ENCODE data around the gene NR2F1-AS1. TPM values are rescaled to one million over a fixed set of nuclear protein-coding genes. Genes with fewer than 3 reads are reported as not detected.

Gene NR2F1-AS1
- total RNA-seq, 4 donors from 2014 or later, result 6.0 to 48.1 (median 14.4) TPM

GRCh38 chr5:93381057-93381456 is 200.0 kb downstream of the NR2F1-AS1 start:
- H3K9me3 ChIP-seq, result no peaks in the 10 kb centered on the region
- no peak overlapping the region for H3K4me3 ChIP-seq
- H3K27me3 ChIP-seq, result no peaks in the 10 kb centered on the region
- H3K36me3 ChIP-seq, result no peaks in the 10 kb centered on the region
- TF ChIP-seq CTCF (IDR thresholded peaks at IDR 0.05) (no peak), POLR2AphosphoS5 (IDR thresholded peaks at IDR 0.05) (no peak), EP300 (IDR thresholded peaks at IDR 0.05) (no peak), POLR2A (IDR thresholded peaks at IDR 0.05) (no peak)
- 85 to 90% methylated on average over 2 of the region's 4 CpGs for WGBS, 2 donors (ENCODE audit: low coverage in 1 of 2)
- no peaks in the 10 kb centered on the region for H3K4me1 ChIP-seq
- no peak for ATAC-seq
- no peak overlapping the region for H3K27ac ChIP-seq

GRCh38 chr5:93378073-93378472 is 202.9 kb downstream of the NR2F1-AS1 start:
- no peak for TF ChIP-seq EP300 (IDR thresholded peaks at IDR 0.05)
- no peak for TF ChIP-seq POLR2AphosphoS5 (IDR thresholded peaks at IDR 0.05)
- no peak for TF ChIP-seq POLR2A (IDR thresholded peaks at IDR 0.05)
- no peak for TF ChIP-seq CTCF (IDR thresholded peaks at IDR 0.05)
- no peak overlapping the region for H3K27ac ChIP-seq
- no peaks in the 10 kb centered on the region for H3K4me1 ChIP-seq
- no peaks in the 10 kb centered on the region for H3K27me3 ChIP-seq
- H3K9me3 ChIP-seq, result no peaks in the 10 kb centered on the region
- ATAC-seq, result no peak
- no peak overlapping the region for H3K4me3 ChIP-seq
- WGBS, 2 donors (ENCODE audit: low coverage in 1 of 2), result 50 to 69% methylated on average over 1 to 2 of the region's 2 CpGs
- no peaks in the 10 kb centered on the region for H3K36me3 ChIP-seq

DNA sequence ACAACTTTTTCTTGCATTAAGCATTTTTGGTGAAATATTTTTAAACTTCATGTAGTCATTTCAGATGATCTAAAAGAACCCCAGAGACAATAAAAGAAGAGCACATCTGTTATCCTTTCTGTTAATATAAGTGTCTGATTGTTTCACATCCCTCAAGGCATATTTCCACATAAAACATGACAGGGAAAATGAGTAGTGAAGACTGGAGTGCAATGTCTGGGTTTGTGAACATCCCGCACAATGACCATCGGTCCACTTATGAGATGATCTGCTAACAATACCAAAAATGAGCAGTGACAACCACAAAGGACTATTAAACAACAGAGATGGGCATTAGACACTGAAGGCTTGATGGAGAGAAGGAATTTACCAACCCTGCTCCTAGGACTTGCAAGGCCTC is 209.1 kb downstream of the NR2F1-AS1 start:
- H3K9me3 ChIP-seq, result peaks cover 0 to 6% (median 0%) of the 10 kb centered on the region in 3 donors
- H3K27ac ChIP-seq, result no peak overlapping the region
- H3K36me3 ChIP-seq, result no peaks in the 10 kb centered on the region
- no peaks in the 10 kb centered on the region for H3K4me1 ChIP-seq
- H3K4me3 ChIP-seq, result no peak overlapping the region
- no peak for TF ChIP-seq EP300 (IDR thresholded peaks at IDR 0.05)
- no peak for TF ChIP-seq POLR2AphosphoS5 (IDR thresholded peaks at IDR 0.05)
- TF ChIP-seq POLR2A (IDR thresholded peaks at IDR 0.05), result no peak
- no peak for TF ChIP-seq CTCF (IDR thresholded peaks at IDR 0.05)
- no peaks in the 10 kb centered on the region for H3K27me3 ChIP-seq
- whole genome bisulfite sequencing, 2 donors (ENCODE audit: low coverage in 1 of 2), result 82 to 94% methylated on average over 2 of the region's 2 CpGs
- ATAC-seq, result no peak

- 40 to 56% methylated on average over 1 to 2 of the region's 2 CpGs for whole genome bisulfite sequencing, 2 donors (ENCODE audit: low coverage in 1 of 2)
- Histone ChIP-seq H3K9me3 (peaks cover 0 to 1% (median 0%) of the 10 kb centered on the region in 3 donors), H3K36me3 (no peaks in the 10 kb centered on the region), H3K27me3 (no peaks in the 10 kb centered on the region), H3K4me3 (no peak overlapping the region), H3K27ac (no peak overlapping the region), H3K4me1 (no peaks in the 10 kb centered on the region)
- ATAC-seq, result no peak
- TF ChIP-seq EP300 (IDR thresholded peaks at IDR 0.05), result no peak
- no peak for TF ChIP-seq POLR2A (IDR thresholded peaks at IDR 0.05)
- TF ChIP-seq CTCF (IDR thresholded peaks at IDR 0.05), result no peak
- TF ChIP-seq POLR2AphosphoS5 (IDR thresholded peaks at IDR 0.05), result no peak
Measured at GRCh38 chr5:93364378-93364777, 216.6 kb downstream of the NR2F1-AS1 start.

DNA sequence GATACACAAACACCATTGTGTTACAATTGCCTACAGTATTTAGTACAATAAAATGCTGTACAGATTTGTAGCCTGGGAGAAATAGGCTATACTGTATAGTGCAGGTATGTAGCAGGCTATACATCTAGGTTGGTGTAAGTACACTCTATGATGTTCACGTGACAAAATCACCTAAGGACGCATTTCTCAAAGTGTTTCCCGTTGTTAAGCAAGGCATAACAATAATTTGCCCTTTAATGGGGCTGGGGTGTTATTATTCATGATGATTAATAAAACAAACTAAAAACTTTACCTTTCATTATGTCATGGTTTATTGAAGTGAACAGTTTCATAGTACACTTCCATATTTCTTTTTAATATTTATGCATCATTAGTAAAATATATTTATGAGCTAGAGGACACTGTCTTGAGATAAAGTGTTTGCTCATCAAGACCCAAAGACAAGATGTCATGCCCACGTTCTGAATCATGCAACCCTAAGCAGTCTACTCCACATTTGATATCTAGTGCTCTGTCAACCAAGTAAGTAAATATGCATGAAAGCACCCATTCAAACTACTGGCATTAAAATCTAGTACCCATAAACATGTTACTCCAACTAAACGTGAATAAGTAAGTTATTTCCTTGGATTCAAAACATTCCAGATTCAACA is 220.5 kb downstream of the NR2F1-AS1 start:
- H3K4me1 ChIP-seq, result no peaks in the 10 kb centered on the region
- no peak overlapping the region for H3K4me3 ChIP-seq
- 81 to 83% methylated on average over 5 of the region's 5 CpGs for WGBS, 2 donors (ENCODE audit: low coverage in 1 of 2)
- H3K27me3 ChIP-seq, result no peaks in the 10 kb centered on the region
- H3K36me3 ChIP-seq, result no peaks in the 10 kb centered on the region
- no peak for ATAC-seq
- H3K9me3 ChIP-seq, result no peaks in the 10 kb centered on the region
- no peak for TF ChIP-seq CTCF (IDR thresholded peaks at IDR 0.05)
- no peak for TF ChIP-seq POLR2A (IDR thresholded peaks at IDR 0.05)
- no peak for TF ChIP-seq POLR2AphosphoS5 (IDR thresholded peaks at IDR 0.05)
- TF ChIP-seq EP300 (IDR thresholded peaks at IDR 0.05), result no peak
- H3K27ac ChIP-seq, result no peak overlapping the region
